Measurements from ENCODE around the gene FNDC10.
"Not testable (repeated sequence)": the region's sequence is repeated elsewhere in the genome, so short reads cannot be mapped to it uniquely, and the experiment has no call there.

FNDC10 gene

GRCh38 chr1:1563688-1564087 lies 36.2 kb downstream of the FNDC10 start:
- no peak for DNase-seq

GRCh38 chr1:1562556-1563195 lies 37.3 kb downstream of the FNDC10 start:
- DNase-seq: no peak

DNA sequence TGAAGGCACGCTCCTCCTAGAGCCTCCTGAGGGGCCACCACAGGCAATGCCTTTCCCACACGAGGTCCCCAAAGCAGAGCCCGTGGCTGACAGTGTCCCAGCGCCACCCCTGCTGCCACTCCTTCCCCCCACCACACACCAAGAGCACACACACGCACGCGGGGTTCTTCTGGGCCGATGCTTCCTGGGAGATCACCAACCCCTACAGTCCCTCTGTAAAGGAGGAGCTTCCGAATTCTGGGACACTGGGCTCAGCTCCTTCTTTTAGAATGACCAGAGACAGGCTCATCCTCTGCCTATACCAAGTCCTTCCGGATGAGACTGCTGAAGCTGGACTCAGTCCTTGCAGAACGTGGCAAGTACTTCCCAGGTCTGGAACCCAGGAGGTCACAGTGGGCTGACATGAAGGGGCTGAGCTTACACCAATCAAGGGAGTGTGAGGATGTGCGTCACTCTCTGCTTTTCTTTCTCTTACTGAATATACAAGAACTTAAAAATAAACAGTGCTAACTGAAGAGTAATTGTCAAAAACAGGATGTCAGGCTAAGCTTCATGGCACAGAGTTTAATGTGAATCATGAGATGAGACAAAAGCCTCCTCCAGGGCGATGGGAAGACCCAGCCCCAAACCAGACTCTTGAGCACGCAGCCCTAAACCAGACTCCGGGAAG lies 38.0 kb downstream of the FNDC10 start:
- no peak for DNase-seq

GRCh38 chr1:1560178-1560577 lies 39.8 kb downstream of the FNDC10 start:
- DNase-seq: no peak

- DNase-seq: no peak
Observed at GRCh38 chr1:1559066-1559465, 40.9 kb downstream of the FNDC10 start.

GRCh38 chr1:1558591-1558990 lies 41.3 kb downstream of the FNDC10 start:
- no peak for DNase-seq

GRCh38 chr1:1557688-1558087 lies 42.2 kb downstream of the FNDC10 start:
- DNase-seq: not testable (repeated sequence)

GRCh38 chr1:1556961-1557360 lies 43.0 kb downstream of the FNDC10 start:
- DNase-seq: not testable (repeated sequence)

DNA sequence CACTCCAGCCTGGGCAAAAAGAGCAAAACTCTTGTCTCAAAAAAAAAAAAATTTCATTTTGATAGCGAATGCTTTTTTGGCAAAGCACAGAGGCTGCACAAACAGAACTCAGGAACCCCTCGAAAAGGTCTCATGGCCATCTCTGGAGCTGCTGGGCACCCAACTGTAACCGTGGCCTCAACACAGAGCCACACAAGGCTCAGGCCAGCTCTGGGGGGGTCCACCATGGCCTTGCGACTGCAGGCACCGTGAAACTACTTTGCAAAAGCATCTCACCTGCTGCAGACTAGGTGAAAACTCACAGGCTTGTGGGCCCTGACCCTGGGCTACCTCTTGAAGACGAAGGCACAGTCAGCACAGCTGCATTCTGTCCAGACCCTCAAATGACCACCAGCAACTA lies 43.4 kb downstream of the FNDC10 start:
- no peak for DNase-seq

GRCh38 chr1:1554926-1555915 lies 44.7 kb downstream of the FNDC10 start:
- DNase-seq: no peak

- DNase-seq: no peak
Observed at GRCh38 chr1:1554550-1554925, 45.4 kb downstream of the FNDC10 start.

- DNase-seq: no peak
Observed at GRCh38 chr1:1553821-1554494, 46.0 kb downstream of the FNDC10 start.

GRCh38 chr1:1552263-1552639 lies 47.7 kb downstream of the FNDC10 start:
- no peak for DNase-seq

DNA sequence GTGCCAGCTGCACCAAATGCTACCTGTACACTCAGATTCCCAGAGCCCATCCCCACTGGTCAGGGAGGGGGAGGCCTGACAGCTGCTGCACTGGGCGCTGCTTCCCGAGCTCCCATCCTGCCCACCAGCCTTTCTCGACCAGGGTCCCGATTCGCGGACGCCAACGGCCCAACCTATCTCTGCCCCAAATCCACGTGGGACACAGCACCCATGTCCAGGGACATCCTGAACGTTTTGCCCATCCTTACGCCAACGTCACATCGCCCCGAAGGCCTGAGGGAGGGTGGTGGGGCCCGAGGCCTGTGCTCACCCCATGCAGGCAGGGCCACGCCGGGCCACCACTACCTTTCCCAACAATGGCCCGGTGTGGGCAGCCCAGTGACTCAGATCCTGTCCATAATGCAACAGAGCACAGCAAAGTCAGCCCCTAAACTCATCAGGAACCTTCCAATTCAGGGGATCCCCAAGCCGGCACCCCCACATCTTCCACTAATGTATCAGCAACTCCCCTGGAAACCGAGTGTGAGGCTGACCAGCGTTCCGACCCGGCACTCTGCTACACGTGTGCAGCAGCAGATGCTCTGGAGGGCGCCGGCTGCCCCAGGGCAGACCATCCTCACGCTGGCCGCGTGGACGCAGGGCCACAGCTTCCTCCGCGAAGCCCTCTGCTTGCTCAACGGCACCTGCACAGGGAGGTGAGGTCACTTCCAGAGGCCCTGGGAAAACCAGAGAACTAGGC lies 48.2 kb downstream of the FNDC10 start:
- no peak for DNase-seq

GRCh38 chr1:1550591-1551432 lies 49.1 kb downstream of the FNDC10 start:
- DNase-seq: peak; percentile 13

GRCh38 chr1:1550087-1550486 lies 49.8 kb downstream of the FNDC10 start:
- DNase-seq: no peak

DNA sequence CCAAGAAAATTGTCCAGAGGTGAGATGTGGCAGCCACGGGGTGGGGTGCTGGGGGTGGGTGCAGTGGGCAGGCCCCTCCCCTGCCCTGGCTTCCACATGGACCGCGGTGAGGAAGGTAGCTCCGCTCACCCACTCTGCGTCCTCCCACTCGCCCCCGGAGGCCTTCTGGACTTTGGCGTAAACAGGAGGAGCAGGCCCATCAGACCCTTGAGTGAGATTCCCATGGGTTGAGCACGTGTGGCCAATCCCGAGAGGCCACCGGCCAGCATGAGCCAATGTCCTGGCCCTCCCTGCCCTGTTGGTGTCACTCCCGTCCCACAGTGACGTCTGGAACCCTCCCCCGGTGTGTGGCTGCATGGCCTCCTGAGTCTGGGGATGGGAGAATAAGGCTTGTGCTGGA lies 51.3 kb downstream of the FNDC10 start:
- no peak for DNase-seq

Data from midbrain (tissue), 1 donor.